ENCODE measurements around the gene LIN28B.
"Not testable (repeated sequence)": the region's sequence is repeated elsewhere in the genome, so short reads cannot be mapped to it uniquely, and the experiment has no call there.

Gene LIN28B

DNA sequence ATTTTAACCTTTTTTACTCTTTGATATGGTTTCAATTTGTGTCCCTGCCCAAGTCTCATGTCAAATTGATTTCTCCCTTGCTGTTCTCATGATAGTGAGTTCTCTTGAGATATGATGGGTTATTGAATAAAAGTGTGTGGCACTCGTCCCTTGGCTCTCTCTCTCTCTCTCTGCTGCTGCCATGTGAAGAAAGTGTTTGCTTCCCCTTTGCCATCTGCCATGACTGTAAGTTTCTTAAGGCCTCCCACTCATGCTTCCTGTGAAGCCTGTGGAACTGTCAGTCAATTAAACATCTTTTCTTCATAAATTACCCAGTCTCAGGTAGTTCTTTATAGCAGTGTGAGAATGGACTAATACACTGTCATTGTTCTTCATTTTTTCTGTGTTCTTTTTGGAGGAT lies 48.5 kb downstream of the LIN28B start:
- no peak for DNase-seq (ENCODE audit: low read depth in 1 of 2, low spot score in 1 of 2)

DNA sequence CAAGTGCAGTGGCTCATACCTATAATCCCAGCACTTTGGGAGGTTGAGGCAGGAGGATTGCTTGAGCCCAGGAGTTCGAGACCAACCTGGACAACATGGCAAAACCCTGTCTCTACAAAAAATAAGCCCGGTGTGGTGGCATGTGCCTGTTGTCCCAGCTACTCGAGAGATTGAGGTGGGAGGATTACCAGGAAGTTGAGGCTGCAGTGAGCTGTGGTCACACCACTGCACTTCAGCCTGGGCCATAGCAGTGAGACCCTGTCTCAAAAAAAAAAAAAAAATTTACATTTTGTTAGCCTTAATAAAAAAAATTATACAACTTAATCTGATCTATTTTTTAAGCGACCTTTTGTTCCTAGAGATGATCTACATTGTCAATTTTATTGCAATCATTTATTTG lies 56.6 kb downstream of the LIN28B start:
- DNase-seq (ENCODE audit: low read depth in 1 of 2, low spot score in 1 of 2), result not testable (repeated sequence)

GRCh38 chr6:105014448-105014847 lies 57.5 kb downstream of the LIN28B start:
- no peak for DNase-seq (ENCODE audit: low read depth in 1 of 2, low spot score in 1 of 2)

GRCh38 chr6:105014954-105015353 lies 58.0 kb downstream of the LIN28B start:
- DNase-seq (ENCODE audit: low read depth in 1 of 2, low spot score in 1 of 2), result no peak

DNA sequence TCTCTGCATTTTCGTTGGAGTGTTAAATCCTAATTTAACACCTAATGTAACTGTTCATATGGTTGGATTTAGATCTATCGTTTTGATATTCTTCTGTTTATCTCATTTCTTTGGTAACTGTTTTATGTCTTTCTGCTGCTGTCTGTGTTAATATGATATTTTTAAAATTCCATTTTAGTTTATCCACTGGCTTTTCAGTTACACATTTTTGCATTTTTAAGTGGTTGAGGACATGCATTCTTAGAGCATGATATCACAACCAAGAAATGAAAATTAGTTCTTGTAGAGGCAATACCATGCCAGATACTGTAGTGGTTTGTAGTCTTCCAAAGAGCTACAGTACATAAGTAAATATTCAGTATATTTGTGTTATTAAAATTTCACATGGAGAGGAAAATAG lies 58.6 kb downstream of the LIN28B start:
- DNase-seq (ENCODE audit: low read depth in 1 of 2, low spot score in 1 of 2), result no peak

- DNase-seq (ENCODE audit: low read depth in 1 of 2, low spot score in 1 of 2), result no peak
These were observed 62.4 kb downstream of the LIN28B start for GRCh38 chr6:105019285-105019684.

DNA sequence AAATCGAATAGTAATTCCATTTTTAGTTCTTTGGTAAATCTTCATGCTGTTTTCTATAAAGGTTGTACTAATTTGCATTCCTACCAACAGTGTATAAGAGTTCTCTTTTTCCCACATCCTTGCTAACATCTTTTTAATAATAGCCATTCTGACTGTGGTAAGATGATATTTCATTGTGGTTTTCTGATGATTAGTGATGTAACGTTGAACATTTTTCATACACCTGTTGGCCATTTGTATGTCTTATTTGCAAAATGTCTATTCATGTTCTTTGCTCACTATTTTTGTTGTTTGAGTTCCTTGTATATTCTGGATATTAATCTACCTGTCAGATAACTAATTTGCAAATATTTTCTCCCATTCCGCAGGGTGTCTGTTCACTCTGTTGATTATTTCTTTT lies 64.5 kb downstream of the LIN28B start:
- no peak for DNase-seq (ENCODE audit: low read depth in 1 of 2, low spot score in 1 of 2)

DNA sequence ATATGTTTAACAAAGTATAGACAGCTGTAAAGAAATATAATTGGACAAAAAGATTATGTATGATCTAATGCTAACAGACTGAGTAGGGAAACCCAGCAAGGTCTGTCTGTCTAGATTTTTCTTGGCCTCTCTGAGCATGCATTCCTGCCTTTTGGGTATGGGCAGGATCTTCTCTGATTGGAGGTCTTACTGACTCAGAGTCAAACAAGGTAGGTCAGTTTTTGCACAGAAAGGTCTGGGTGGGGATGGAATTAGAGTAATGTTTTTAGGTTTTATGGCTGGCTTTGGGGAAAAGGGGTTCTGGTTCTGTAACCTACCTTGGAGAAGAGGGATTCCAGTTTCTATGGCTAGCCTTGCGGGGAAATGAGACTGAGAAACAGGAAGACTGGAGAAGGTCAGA lies 65.5 kb downstream of the LIN28B start:
- no peak for DNase-seq (ENCODE audit: low read depth in 1 of 2, low spot score in 1 of 2)

GRCh38 chr6:105024803-105025202 lies 67.9 kb downstream of the LIN28B start:
- DNase-seq (ENCODE audit: low read depth in 1 of 2, low spot score in 1 of 2), result no peak

GRCh38 chr6:105028898-105029297 lies 72.0 kb downstream of the LIN28B start:
- DNase-seq (ENCODE audit: low read depth in 1 of 2, low spot score in 1 of 2), result no peak

DNA sequence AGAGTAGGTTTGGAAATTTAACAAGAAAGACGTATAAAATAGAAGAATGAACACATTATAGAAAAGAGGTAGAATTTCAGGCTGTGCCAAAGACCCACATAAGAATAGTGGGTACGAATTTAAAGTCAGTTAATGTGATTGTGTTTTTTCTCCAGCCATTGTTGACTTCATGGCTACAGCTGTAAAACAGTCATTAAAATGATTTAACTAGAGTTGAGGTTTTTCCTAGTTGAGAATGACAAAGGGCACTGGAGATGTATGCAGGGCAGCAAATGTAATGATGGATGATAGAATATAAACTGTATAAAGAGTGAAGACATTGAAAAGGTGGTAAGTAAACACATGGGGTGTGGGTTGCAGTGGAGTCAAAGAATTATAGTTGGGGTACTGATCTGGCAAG lies 72.7 kb downstream of the LIN28B start:
- DNase-seq (ENCODE audit: low read depth in 1 of 2, low spot score in 1 of 2), result no peak

DNA sequence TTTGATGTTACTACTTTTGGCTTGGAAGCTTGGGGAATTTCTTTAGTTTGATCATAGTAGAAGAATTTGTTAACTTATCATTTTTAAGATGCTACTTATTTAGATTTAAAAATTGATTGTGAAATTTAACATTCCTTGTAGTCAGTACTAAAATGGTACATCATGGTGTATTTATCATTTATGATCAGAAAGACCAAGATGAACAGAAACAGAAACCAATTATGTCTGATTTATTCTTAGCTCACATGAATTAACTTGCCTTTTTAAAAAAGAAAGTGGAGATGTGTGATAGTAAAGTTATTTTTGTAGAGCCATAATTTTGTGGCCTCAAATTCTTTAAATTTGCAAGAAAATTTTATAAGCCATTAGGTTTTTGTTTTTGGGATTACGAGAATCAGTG lies 77.6 kb downstream of the LIN28B start:
- DNase-seq (ENCODE audit: low read depth in 1 of 2, low spot score in 1 of 2), result no peak

- DNase-seq (ENCODE audit: low read depth in 1 of 2, low spot score in 1 of 2), result no peak
These were observed 78.4 kb downstream of the LIN28B start for GRCh38 chr6:105035299-105035698.

DNA sequence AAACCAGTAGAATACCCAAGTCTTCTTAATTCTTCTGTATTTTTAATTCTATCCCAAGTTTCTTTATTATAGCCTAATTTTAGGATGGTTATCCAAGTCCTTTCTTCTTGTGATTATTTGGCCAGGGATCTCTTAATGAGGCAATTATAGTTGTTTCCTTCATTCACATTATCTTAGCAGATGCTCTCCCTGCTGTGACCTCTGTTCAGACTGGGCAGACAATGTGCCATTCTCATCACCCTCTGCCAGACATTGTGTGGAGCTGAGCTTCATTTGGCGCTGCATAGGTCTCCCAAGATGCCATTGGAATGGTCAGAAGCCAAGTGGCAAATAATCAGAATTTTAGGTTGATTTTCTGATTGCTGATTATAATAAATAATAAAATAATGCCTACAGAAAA lies 79.4 kb downstream of the LIN28B start:
- DNase-seq (ENCODE audit: low read depth in 1 of 2, low spot score in 1 of 2), result no peak

DNA sequence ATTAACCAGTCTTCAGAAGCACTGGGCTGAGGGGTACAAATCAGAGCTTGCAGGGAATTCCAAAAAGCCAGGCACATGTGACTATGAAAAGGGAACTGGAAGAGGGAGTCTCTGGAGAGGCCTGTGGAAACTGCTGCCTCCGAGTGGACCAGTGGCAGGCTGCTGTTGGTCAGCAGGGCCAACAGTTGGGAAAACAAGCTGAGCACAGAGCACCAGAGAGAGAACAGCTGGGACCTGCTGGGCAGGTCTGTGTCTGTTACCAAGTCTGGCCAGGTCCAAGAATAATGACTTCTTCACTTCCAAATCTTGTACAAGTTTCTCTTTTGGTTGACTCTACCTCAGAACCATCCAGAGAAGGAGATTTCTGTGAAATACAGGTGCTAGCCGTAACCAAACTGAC lies 81.4 kb downstream of the LIN28B start:
- no peak for DNase-seq (ENCODE audit: low read depth in 1 of 2, low spot score in 1 of 2)

DNA sequence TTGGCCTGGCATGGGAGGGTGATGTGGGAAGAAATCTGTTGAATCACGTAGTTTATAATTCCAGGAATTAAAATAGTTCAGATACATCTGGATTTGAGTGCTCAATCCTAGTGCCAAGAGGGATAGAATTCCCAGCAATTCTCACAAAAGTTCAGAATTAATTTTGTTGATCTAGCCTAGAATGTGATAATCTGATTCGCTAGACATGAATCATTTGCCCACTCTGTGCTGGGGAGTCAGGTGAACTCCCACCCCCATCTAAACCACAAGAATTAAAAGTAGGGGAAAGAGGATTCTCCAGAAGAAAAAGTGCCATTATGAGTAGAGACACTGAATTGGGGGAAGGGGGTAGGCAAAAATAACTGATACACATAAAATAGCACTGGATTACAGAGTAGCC lies 85.0 kb downstream of the LIN28B start:
- DNase-seq (ENCODE audit: low read depth in 1 of 2, low spot score in 1 of 2), result no peak

DNA sequence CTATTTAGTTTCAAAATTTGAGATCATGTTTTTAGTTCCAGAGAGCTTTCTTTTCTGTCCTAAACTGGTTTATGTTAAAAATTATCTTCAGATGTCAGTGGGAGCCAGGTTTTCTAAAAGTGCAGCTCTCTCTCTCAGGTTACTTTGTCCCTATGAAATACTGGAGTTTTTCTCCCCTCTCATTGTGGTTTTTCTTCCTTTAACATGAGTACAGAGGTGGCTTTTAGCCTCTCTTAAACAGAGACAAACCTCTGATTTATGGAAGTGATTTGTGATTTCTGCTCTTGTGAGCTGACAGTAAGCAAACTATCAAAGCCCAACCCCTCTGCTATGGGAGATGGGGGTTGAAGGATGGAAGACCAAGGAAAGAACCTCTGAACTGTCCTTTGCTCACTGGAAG lies 85.7 kb downstream of the LIN28B start:
- DNase-seq (ENCODE audit: low read depth in 1 of 2, low spot score in 1 of 2), result no peak

GRCh38 chr6:105043979-105044378 lies 87.1 kb downstream of the LIN28B start:
- DNase-seq (ENCODE audit: low read depth in 1 of 2, low spot score in 1 of 2), result no peak

DNA sequence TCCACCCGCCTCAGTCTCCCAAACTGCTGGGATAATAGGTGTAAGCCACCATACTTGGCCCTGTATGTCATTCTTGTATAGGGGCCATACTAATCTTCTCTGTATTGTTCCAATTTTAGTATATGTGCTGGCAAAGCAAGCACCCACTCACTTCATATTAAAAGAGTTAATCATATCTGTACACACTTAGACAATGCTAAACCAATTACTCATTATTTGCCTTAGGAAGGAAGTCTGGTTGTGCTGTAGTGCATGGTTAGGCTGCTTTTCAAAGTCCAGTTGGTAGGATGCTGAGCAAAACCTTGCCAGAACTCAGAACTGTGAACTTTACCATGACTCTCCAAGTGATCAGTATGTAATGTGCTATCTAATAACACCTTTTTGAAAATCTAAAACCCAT lies 88.6 kb downstream of the LIN28B start:
- DNase-seq (ENCODE audit: low read depth in 1 of 2, low spot score in 1 of 2), result no peak

- DNase-seq (ENCODE audit: low read depth in 1 of 2, low spot score in 1 of 2), result no peak
These were observed 95.1 kb downstream of the LIN28B start for GRCh38 chr6:105051941-105052471.

DNA sequence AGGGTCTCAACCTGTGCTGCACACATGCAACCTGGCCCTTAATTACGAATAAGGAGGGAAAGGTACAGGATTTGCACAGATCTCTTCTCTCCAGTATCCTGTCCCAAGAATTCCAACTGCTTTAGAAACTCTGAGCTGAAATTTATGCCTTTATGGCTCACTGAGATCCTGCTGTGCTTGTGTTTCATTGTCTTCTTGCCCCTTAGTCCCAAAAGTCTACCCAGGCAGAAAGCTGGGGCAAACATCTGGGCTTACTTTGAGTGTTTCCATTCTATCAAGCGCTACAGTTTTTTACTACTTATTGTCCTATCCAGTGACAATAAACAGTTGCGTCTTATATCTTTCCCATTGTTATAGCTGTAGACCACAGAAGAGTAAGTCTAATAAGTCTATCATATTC lies 99.7 kb downstream of the LIN28B start:
- no peak for DNase-seq (ENCODE audit: low read depth in 1 of 2, low spot score in 1 of 2)

DNA sequence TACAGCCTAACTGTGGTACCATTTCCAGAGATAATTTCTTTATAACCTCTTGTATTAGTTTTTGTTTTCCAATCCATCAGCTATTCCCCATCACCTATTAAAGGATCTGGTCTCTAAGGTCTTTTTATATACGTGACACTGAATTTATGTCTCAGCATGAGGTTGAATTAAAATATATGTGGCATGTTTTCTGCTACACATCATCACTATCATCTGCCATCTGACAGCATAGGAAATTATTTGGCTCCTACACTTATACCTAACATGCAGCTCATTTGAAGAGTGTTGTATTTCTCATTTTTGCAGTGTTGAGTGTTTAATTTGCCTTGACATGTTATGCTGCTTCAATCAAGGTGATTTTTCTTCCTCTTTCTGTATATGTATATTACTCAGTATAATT lies 100.3 kb downstream of the LIN28B start:
- DNase-seq (ENCODE audit: low read depth in 1 of 2, low spot score in 1 of 2), result no peak

DNA sequence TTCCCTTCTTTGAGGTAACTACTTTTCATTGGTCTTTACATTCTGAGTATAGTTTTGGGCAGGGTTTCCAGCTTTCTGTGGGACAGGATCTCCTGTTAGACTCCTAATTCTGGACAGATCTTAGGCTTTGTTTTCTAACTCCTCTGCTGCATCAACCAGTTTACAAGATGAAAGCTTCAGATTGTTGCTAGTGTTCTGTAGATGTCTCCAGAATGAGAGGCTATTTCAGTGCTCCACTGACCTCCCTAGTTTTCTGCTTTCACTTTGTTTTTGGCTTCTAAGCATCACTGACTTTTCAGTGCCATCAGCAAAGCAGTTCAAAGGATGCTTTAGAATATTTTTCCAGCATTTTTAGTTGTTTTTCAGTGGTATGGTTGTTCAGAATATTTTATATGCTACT lies 101.4 kb downstream of the LIN28B start:
- no peak for DNase-seq (ENCODE audit: low read depth in 1 of 2, low spot score in 1 of 2)

DNA sequence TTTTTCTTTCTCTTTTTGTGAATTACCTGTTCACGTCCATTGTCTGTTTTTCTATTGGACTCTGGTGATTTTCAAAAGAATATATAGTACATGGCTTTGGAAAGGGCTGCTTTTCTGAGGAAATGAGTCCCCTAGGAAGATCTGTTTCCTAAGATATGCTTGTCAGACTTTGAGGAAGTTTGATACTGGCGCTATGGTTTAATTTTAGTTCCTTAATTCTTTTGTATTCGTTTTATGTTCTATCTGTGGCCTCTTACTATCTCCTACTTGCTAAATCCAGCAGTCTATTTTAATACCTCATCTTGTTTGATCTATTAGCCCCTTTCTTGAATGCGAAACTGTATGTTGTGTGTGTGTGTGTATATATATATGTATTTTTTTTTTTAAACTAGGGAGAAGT lies 101.9 kb downstream of the LIN28B start:
- DNase-seq (ENCODE audit: low read depth in 1 of 2, low spot score in 1 of 2), result no peak
